GM18907 (cell line): ENCODE measurements around the gene GNS.

Experiments
- ATAC-seq: cut with Tn5 transposase; IDR thresholded peaks from one replicate; pipeline ENCODE4 v1.9.1; 2021; ENCODE audit warnings: mild to moderate bottlenecking, moderate library complexity; ENCODE audit not compliant: unreplicated experiment

Gene GNS

GRCh38 chr12:64759035-64759894 is at the start of gene GNS:
TSS of gene GNS (minus strand) at chr12:64759406. CDS start at chr12:64759276, 130 bp downstream.
- ATAC-seq: peak; percentile 81

GRCh38 chr12:64808110-64808509 is 48.9 kb upstream of the GNS start:
- ATAC-seq: no peak

- no peak for ATAC-seq
Measured at GRCh38 chr12:64806593-64807460, 47.6 kb upstream of the GNS start.

- no peak for ATAC-seq
Measured at GRCh38 chr12:64806173-64806572, 47.0 kb upstream of the GNS start.

- ATAC-seq: peak; percentile 80
Measured at GRCh38 chr12:64802180-64802775, 43.1 kb upstream of the GNS start.

GRCh38 chr12:64801381-64801780 is 42.2 kb upstream of the GNS start:
- no peak for ATAC-seq

GRCh38 chr12:64800640-64801039 is 41.4 kb upstream of the GNS start:
- ATAC-seq: peak; percentile 51

GRCh38 chr12:64798165-64798564 is 39.0 kb upstream of the GNS start:
- no peak for ATAC-seq

GRCh38 chr12:64797156-64797555 is 38.0 kb upstream of the GNS start:
- ATAC-seq: no peak

GRCh38 chr12:64796205-64796845 is 37.1 kb upstream of the GNS start:
- ATAC-seq: peak; percentile 74

GRCh38 chr12:64794305-64794704 is 35.1 kb upstream of the GNS start:
- ATAC-seq: no peak

- ATAC-seq: no peak
Measured at GRCh38 chr12:64793610-64794009, 34.4 kb upstream of the GNS start.

- ATAC-seq: peak; percentile 66
Measured at GRCh38 chr12:64792128-64792527, 32.9 kb upstream of the GNS start.

GRCh38 chr12:64791036-64791435 is 31.8 kb upstream of the GNS start:
- ATAC-seq: no peak

GRCh38 chr12:64790166-64790565 is 31.0 kb upstream of the GNS start:
- no peak for ATAC-seq

- ATAC-seq: no peak
Measured at GRCh38 chr12:64785838-64786237, 26.6 kb upstream of the GNS start.

- no peak for ATAC-seq
Measured at GRCh38 chr12:64782191-64782876, 23.1 kb upstream of the GNS start.

GRCh38 chr12:64781280-64782190 is 22.3 kb upstream of the GNS start:
- ATAC-seq: peak; percentile 33

GRCh38 chr12:64780531-64781279 is 21.5 kb upstream of the GNS start:
- peak; percentile 54 for ATAC-seq
